HG02973 (cell line): ENCODE data around the gene CYP2W1.
A peak's percentile ranks its signal among the peaks of the same experiment; 100 is the strongest.

Experiments used
- ATAC-seq: cut with Tn5 transposase; IDR thresholded peaks from one replicate; pipeline ENCODE4 v1.9.1; 2021; ENCODE audit warnings: moderate library complexity; ENCODE audit not compliant: unreplicated experiment

CYP2W1 gene

DNA sequence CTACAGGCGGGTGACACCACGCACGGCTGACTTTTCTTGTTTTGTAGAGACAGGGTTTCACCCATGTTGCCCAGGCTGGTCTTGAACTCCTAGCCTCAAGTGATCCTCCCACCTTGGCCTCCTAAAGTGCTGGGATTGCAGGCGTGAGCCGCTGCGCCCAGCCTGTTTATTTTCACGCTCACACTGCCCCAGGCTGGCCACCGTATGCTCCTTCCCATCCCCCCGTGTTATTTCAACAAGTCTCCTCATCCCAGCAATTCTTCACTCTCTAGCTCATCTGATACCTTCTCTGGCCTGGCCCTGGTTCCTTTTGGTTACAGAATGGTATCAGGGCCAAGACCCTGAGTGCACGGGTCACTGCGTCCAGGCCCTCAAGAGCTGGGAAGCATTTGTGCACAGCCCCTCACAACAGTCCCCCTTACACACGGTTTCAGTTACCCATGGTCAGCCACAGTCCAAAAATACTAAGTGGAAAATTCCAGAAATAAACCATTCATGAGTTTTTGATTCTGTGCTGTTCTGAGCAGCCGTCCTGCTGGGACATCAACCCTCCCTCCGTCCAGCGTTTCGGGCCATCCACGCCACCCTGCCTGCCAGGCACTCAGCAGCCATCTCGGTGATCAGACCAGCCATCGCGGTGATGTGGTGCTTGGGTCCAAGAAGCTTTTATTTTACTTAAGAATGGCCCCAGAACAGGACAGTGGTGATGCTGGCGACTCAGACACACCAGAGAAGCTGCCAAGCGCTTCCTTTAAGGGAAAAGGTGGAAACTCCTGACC lies 16.5 kb upstream of the CYP2W1 start:
- ATAC-seq, result no peak

DNA sequence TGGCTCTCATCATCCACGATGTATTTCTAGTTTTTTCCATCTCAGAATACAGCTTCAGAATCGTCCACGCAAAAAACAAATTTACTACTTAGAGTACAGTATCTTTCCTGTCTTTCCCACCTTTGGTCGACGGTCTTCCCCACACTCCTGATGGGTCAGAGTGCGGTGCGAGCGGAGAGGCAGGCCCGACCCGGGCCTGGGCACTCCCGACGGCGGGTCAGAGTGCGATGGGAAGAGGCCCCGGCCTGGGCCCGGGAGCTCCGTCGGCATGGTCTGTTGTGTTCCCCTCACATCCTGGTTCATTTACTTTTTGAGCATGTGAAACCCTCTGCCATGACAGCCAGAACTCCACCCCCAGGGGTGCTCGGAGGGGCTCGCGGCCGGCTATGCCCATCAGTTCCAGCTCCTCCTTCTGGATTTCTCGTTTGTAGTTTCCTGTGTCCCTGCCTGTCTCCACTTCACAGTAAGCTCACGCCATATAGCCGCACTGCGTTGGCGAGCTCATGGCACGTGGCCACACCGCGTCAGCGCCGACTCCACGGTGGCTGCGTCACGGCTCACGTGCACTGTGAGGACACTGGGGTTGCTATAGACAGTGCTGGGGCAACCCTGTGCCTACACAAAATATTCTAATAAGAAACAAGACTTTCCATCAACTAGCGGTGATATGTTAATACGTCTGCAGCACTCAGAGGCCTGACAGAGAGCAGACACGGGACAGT lies 15.5 kb upstream of the CYP2W1 start:
- no peak for ATAC-seq

DNA sequence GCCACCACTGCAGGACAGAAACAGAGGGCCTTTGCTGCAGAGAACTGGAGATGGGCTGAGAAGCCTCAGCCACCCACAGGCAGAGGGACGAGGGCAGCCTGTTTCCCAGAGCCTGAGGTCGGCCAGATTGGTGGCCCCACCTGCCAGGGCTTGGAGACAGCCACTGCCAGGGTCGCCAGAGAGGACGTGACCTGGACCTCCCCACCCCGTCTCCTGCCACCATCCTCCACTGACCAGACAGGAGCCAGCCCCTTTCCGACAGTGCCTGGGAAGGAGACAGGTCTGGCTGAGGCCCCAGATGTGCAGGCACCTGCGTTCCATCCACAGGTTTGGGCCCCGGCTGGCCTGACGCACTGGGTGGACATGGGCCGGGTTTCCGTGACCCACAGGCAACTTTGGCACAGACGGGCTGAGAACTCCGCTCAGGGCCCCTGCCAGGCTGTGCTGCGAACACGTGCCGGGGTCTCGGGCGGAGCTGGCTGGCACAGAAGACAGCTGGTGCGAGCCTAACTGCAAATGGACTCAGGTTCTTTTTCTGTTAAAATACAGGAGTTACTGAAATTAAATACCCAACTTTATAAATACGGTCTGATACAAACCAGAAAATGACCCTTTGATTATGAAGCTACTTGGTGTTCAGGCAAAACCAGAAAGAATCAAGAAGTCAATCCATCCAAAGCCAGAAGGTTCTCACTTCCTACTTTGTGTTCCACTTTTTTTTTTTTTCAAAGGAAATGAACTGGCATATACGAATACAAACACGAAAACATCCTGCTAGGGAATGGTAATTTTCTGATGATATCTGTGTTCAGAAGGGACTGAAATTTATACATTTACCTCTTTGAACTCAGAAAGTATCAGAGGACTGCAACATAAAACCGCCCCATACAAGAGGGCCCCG lies 14.5 kb upstream of the CYP2W1 start:
- ATAC-seq, result no peak

DNA sequence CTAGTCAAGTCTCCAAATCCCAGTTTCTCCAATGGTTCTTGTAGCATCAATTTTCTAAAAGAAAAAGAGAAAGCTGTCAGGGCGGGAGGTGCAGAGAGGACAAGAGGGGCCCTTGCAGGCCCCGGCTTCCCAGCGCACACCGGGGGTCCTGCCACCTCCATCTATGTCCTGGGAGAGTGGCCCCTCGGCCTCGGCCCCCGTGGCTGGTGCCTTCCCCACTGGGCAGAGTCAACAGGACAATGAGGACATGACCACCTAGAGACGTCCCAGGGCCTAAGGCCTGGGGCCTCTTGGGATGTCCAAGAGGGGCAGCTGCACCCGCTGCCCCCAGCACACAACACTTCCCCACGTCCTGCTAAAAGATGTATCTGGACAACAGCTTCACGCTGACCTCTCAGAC lies 13.6 kb upstream of the CYP2W1 start:
- no peak for ATAC-seq

DNA sequence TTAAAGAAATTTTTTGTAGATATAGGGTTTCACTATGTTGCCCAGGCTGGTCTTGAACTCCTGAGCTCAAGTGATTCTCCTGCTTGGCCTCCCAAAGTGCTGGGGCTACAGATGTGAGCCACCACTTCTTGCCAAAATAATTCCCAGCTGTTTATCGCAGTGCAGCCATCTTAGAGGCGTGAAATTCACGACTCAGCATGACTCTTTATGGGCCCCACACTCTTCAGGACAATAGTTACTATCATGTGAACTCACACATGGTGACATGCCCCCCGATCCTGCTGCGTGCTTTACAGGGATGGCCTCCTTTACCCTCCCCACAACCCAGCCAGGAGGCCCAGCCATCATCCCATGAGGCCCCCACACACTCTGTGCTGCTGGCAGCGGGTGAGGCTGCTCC lies 12.2 kb upstream of the CYP2W1 start:
- ATAC-seq, result no peak

GRCh38 chr7:972110-972509 lies 10.9 kb upstream of the CYP2W1 start:
- no peak for ATAC-seq

- no peak for ATAC-seq
Measured at GRCh38 chr7:972676-973309, 10.2 kb upstream of the CYP2W1 start.

GRCh38 chr7:973312-973711 lies 9.7 kb upstream of the CYP2W1 start:
- no peak for ATAC-seq

DNA sequence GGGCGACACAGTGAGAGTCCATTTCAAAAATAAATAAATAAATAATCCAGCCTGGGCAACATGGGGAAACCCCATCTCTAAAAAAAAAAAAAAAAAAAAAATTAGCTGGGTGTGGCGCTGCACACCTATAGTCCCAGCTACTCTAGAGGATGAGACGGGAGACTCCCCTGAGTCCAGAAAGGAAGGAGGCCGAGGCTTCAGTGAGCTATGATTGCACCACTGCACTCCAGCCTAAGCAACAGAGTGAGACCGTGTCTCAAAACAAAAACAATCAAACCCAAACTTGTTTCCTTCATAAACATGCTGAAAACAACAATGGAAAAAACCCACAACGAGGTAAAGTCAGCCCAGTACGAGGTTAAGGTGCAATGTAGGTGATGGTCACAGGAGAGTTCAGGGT lies 8.8 kb upstream of the CYP2W1 start:
- ATAC-seq, result no peak

DNA sequence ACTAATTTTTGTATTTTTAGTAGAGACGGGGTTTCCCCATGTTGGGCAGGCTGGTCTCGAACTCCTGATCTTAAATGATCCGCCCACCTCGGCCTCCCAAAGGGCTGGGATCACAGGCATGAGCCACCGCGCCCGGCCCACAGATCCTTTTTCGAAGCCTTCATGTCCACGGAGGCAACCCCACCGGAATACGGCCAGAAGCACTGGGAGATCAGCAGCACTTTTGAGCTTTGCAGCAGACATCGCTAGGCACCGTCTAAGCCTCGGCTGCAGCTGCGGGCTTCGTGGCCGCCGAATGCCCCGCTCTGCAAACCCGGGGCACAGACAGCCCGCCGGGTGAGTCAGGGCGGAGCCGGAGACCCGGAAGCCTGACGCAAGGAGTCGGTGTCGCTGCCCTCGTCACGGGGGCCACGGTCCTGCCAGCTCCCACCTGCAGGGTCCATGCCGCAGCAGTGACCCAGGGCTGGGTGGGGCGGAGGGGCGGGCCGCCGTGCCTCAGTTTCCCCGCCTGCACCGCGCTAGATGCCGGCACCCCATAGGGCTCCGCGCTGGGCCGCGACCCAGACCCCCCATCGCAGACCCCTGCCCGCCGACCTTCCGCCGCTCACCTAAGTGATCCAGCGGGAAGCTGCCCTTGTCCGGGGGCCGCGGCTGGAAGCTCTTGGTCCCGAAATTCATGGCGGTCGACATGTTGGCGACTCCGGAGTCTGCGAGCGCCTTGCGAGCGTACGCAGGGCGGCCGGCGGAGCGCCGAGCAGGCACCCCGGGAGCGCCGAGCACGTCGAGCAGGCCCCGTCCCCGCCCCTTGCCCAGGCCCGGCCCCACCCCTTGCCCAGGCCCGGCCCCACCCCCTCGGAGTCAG lies 7.9 kb upstream of the CYP2W1 start, which contains the start of gene COX19:
COX19 (minus strand) TSS at position 730 of the 862 bp plus-strand sequence; CDS start at position 690, 40 bp downstream.
- peak; percentile 75 for ATAC-seq

DNA sequence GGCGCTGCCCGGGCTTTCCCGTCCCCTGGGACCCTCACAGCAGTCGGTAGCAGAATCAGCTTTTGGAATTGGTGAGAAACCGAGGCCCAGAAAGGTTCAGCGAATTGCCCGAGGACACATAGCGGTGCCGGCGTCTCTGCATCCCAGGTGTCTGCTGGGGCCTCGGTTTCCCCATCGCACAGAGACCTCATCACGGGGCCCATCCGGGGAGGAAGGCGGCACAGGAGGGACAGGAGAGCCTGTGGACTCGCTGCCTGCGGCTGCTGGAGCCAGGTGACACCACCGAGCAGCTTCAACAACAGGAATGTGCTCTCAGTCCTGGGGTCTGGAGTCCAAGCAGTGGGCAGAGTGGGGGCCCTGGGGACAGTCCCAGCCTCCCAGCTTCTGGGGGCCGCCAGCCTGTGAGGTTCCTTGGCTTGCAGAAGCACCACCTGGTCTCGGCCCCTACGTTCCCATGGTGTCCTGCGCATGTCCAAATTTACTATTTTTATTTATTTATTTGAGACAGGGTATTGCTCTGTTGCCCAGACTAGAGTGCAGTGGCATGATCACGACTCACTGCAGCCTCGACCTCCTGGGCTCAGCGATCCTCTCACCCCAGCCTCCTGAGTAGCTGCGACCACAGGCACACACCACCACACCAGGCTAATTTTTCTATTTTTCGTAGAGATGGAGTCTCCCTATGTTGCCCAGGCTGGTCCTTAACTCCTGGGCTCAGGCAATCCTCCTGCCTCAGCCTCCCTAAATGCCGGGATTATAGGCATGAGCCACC lies 7.1 kb upstream of the CYP2W1 start:
- no peak for ATAC-seq

DNA sequence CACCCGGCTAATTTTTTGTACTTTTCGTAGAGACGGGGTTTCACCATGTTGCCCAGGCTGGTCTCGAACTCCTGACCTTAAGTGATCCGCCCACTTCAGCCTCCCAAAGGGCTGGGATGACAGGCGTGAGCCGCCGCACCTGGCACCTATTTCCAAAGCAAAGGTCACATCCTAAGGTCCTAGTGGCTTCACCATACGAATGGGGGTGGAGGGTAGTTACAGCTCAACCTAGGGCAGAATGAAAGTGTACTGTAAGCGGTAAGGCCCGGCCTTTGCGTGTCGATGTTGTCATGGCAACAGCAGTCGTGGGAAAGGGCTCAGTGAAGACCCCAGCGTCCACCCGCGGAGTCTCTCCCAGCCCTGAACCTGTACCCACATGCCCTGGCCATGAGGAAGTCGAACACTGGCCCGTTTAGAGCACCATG lies 6.1 kb upstream of the CYP2W1 start:
- no peak for ATAC-seq

DNA sequence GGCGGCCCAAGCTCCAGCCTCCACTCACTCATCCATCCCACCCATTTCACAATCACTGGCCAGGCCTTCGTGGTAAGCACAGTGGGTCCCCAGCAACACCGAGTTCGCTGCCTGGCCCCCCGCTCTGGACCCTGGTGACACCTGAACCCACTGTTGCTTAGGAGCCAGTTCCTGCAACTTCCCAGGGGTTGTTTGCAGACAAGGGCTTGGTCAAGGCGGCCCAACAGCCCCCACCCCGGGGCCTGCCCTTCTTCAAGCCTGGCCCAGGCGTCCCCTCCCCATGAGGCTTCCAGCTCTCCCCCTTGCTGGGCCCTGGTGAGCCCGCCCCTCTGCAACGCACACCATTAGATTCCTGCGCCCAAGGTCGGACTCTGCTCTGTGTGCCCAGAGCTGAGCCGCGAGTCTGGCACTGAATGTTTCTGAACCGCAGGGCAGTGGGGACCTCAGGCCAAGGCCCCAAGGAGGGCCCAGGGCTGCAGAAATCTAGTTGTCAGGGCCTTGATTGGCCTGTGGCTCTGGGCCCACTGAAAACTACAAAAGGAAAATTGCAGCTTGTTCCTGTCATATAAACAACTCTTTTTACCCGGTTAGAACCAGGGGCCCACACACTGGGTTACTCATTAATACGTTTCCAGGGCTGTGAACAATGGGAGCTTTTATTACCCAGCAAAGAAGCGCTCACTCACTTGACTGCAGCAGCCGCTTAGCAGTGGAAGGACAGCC lies 5.5 kb upstream of the CYP2W1 start:
- no peak for ATAC-seq

GRCh38 chr7:978049-978346 lies 5.0 kb upstream of the CYP2W1 start:
- no peak for ATAC-seq

GRCh38 chr7:978416-979091 lies 4.4 kb upstream of the CYP2W1 start:
- ATAC-seq, result no peak

DNA sequence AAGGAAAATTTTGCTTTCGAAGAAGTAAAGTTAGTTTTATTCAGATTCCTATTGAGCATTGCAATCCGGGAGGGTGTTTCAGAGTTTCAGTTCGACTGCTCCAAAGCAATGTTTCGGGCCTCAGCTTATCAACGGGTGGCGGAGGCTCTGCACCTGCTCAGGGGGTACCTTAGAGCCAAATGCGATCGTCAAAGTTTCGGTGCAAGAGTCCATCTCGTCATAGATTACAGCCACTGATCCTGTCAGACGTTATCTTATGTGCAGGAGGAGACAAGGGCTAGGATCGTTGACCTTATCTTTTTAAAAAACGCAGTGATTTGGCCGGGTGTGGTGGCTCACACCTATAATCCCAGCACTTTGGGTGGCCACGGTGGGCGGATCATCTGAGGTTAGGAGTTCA lies 3.8 kb upstream of the CYP2W1 start:
- ATAC-seq, result no peak

DNA sequence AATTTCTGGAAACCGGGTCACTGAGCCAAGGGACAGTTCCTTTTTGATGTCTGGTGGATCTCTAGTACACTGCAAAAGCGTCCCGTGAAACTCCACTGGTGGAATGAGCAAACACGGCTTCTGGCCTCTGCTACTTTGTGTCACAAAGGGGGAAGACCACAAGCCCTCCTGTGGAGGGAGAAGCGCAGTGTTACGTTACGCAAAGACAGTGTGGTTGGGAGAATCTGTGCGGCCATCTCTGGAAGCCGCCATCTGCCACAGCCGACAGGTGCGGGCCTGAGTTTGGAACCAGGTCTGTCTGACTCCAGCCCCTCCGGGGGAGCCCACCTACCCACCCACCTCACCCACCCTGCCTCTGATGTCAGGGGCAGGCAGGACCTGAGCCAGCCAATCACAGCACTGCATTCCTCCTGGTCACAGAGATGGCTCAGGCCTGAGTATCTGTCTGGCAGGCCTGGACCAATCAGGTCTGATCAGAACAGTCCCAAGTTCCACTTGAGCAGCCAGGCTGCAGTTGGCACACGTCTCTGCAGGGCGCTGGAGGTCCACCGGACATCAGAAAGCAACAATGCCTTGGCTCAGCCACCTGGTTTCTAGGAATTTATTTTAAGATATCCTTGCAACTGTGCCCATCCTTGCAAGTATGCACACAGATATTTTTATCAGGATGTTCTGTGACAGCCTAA lies 3.0 kb upstream of the CYP2W1 start:
- no peak for ATAC-seq
